Measurements from ENCODE around the gene ADAMTS2.

- TF ChIP-seq CTCF (conservative IDR thresholded peaks at IDR 0.05; ENCODE audit: low read depth in 2 of 2) (no peak), EZH2 (IDR thresholded peaks at IDR 0.05; ENCODE audit: low read depth, unreplicated experiment) (no peak), POLR2AphosphoS5 (IDR thresholded peaks at IDR 0.05; ENCODE audit: low read depth) (no peak), EZH2phosphoT487 (IDR thresholded peaks at IDR 0.05; ENCODE audit: unreplicated experiment) (no peak)
Observed at GRCh38 chr5:179371121-179371510, 25.9 kb upstream of the ADAMTS2 start.

Data from GM23338 (cell line).